ENCODE data around the gene ZP3.

GRCh38 chr7:76407718-76408117 is 17.0 kb upstream of the ZP3 start:
- TF ChIP-seq CTCF (IDR thresholded peaks at IDR 0.05; ENCODE audit: borderline replicate concordance, extremely low read depth, low read length, poor library complexity, severe bottlenecking), result no peak
- no peak for TF ChIP-seq EZH2 (IDR thresholded peaks at IDR 0.05; ENCODE audit: borderline replicate concordance, low read depth, low read length, severe bottlenecking)
